Calu3 (cell line): ENCODE measurements around the gene ZNF670. TPM values are rescaled to one million over a fixed set of nuclear protein-coding genes. Genes with fewer than 3 reads are reported as not detected.

Source experiments
- BruUV-seq: library from RNA; stranded (reverse); fragments of 400-500 nt; replicated peaks from 2 replicates; lab custom pipeline; 2021; lab: Mats Ljungman, UMichigan
- CTCF ChIA-PET: fragments of 300-600 bp; sonication (Branson Sonifier 250); formaldehyde crosslinking; loops from one replicate; lab custom pipeline; 2022; ENCODE audit warnings: antibody characterized with exemption; lab: Charles Lee
- DNase-seq: peaks from one replicate; pipeline ENCODE4 v3.0.0; 2022
- H3K27ac Mint-ChIP-seq: one replicate; pipeline ENCODE4 v1.8.0; 2022; ENCODE audit warnings: mixed read lengths; ENCODE audit not compliant: unreplicated experiment
- H3K27me3 Mint-ChIP-seq: one replicate; pipeline ENCODE4 v1.8.0; 2022; ENCODE audit warnings: mixed read lengths; ENCODE audit not compliant: unreplicated experiment
- H3K36me3 Mint-ChIP-seq: one replicate; pipeline ENCODE4 v1.8.0; 2022; ENCODE audit warnings: mild to moderate bottlenecking, moderate library complexity, mixed read lengths; ENCODE audit not compliant: insufficient read depth, unreplicated experiment
- H3K4me1 Mint-ChIP-seq: one replicate; pipeline ENCODE4 v1.8.0; 2022; ENCODE audit warnings: mild to moderate bottlenecking, low read depth, mixed read lengths; ENCODE audit not compliant: unreplicated experiment
- H3K4me3 Mint-ChIP-seq: one replicate; pipeline ENCODE4 v1.8.0; 2022; ENCODE audit warnings: mild to moderate bottlenecking, low read depth, moderate library complexity, mixed read lengths; ENCODE audit not compliant: unreplicated experiment
- H3K9me3 Mint-ChIP-seq: one replicate; pipeline ENCODE4 v1.8.0; 2022; ENCODE audit warnings: low read depth, mixed read lengths; ENCODE audit not compliant: unreplicated experiment
- CTCF ChIP-seq: fragments of 200-600 bp; IDR thresholded peaks from one replicate; pipeline ENCODE4 v1.8.0; 2022; ENCODE audit warnings: antibody characterized with exemption; ENCODE audit not compliant: unreplicated experiment
- intact Hi-C: fragments of 100-400 bp; cut with micrococcal nuclease; formaldehyde crosslinking; loops from one replicate; pipeline ENCODE4 v1.10.0; 2022; ENCODE audit not compliant: unreplicated experiment
- total RNA-seq: library from RNA; stranded (reverse); gene quantifications from 2 replicates; pipeline ENCODE4 v1.2.3, GENCODE V29; 2022

Gene ZNF670
- total RNA-seq, 1 experiment from 2014 or later: 6.1 TPM

- DNase-seq: no peak
- no TSS peak for BruUV-seq
- TF ChIP-seq CTCF: no peak
- Mint-ChIP-seq H3K36me3 (peaks cover 35% of the 10 kb centered on the region), H3K27ac (peak overlapping the region; percentile 78), H3K4me1 (peaks cover 8% of the 10 kb centered on the region), H3K4me3 (peak overlapping the region; percentile 30), H3K27me3 (peaks cover 9% of the 10 kb centered on the region), H3K9me3 (peaks cover 6% of the 10 kb centered on the region)
- CTCF ChIA-PET: interaction anchor here (0.6 kb wide), 3 partner anchors 21 to 469 kb away, joined by 3 to 8 read pairs (median 3); no protein-coding TSS in a partner anchor
- intact Hi-C loops: no loop called here
Observed at GRCh38 chr1:247114351-247115140, 35.9 kb upstream of the ZNF670 start.

GRCh38 chr1:247113733-247114271, 35.2 kb upstream of the ZNF670 start:
- H3K27ac Mint-ChIP-seq: no peak overlapping the region
- no peak for DNase-seq
- intact Hi-C loops: no loop called here
- TF ChIP-seq CTCF: no peak
- H3K27me3 Mint-ChIP-seq: peaks cover 14% of the 10 kb centered on the region
- no peak overlapping the region for H3K4me3 Mint-ChIP-seq
- peaks cover 8% of the 10 kb centered on the region for H3K4me1 Mint-ChIP-seq
- CTCF ChIA-PET: interaction anchor here (0.6 kb wide), 1 partner anchor 470 kb away, joined by 3 read pairs; no protein-coding TSS in a partner anchor
- H3K9me3 Mint-ChIP-seq: peaks cover 9% of the 10 kb centered on the region
- H3K36me3 Mint-ChIP-seq: peaks cover 31% of the 10 kb centered on the region
- no TSS peak for BruUV-seq

GRCh38 chr1:247113094-247113497, 34.5 kb upstream of the ZNF670 start:
- Mint-ChIP-seq H3K4me1 (peaks cover 8% of the 10 kb centered on the region), H3K9me3 (peaks cover 13% of the 10 kb centered on the region), H3K27ac (no peak overlapping the region), H3K27me3 (peaks cover 14% of the 10 kb centered on the region), H3K4me3 (no peak overlapping the region), H3K36me3 (peaks cover 30% of the 10 kb centered on the region)
- CTCF ChIA-PET: no interaction called here
- no peak for DNase-seq
- no peak for TF ChIP-seq CTCF
- intact Hi-C loops: no loop called here
- BruUV-seq: no TSS peak

GRCh38 chr1:247112479-247112781, 33.8 kb upstream of the ZNF670 start:
- CTCF ChIA-PET: interaction anchor here (1.2 kb wide), 2 partner anchors 13 to 34 kb away, joined by 3 to 14 read pairs; partner anchors contain the start of gene ZNF670
- Mint-ChIP-seq H3K4me3 (peak overlapping the region; percentile 76), H3K9me3 (peaks cover 14% of the 10 kb centered on the region), H3K4me1 (peaks cover 8% of the 10 kb centered on the region), H3K27me3 (peaks cover 14% of the 10 kb centered on the region), H3K27ac (no peak overlapping the region), H3K36me3 (peaks cover 30% of the 10 kb centered on the region)
- DNase-seq: no peak
- intact Hi-C loops: no loop called here
- TF ChIP-seq CTCF: no peak
- BruUV-seq: no TSS peak
